Dermis microvascular lymphatic vessel endothelial cell (primary cell): ENCODE measurements around the gene SLC25A45. TPM values are rescaled to one million over a fixed set of nuclear protein-coding genes. Genes with fewer than 3 reads are reported as not detected.
"Not testable (repeated sequence)": the region's sequence is repeated elsewhere in the genome, so short reads cannot be mapped to it uniquely, and the experiment has no call there.

ENCODE experiments used
- DNase-seq, 2 donors: peaks; one replicate each; pipeline versions ENCODE4 v3.0.0 to v3.0.0-alpha.2; 2010; ENCODE audit warnings: low read depth in 2 of 2
- total RNA-seq: library from RNA; depleted of rRNA; stranded (reverse); fragments of >200 nt; gene quantifications from 2 replicates; pipeline ENCODE4 v1.2.1, GENCODE V29; 2014

Gene SLC25A45
- total RNA-seq, 1 donor from 2014 or later: 1.7 TPM

GRCh38 chr11:65421794-65422632, 39.6 kb upstream of the SLC25A45 start:
- DNase-seq: peak; percentile 94 to 98

GRCh38 chr11:65420979-65421793, 38.7 kb upstream of the SLC25A45 start:
- DNase-seq: peak; percentile 87 to 98

GRCh38 chr11:65420506-65420905, 38.1 kb upstream of the SLC25A45 start:
- DNase-seq: no peak

GRCh38 chr11:65419772-65420481, 37.5 kb upstream of the SLC25A45 start:
- peak in 1 of 2 donors; percentile 93 for DNase-seq

DNA sequence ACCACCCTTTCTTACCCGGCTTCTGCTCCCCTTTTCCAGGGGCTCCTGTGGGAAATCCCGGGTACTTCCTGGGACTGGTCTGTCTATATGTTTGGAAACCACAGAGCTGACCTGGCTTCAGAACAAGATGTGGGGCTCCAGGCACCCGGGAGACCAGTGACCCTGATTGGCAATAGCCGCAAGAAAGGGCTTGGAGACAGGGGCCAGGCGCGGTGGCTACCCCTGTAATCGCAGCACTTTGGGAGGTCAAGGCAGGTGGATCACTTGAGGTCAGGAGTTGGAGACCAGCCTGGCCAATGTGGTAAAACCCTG, 37.0 kb upstream of the SLC25A45 start:
- DNase-seq: no peak

DNA sequence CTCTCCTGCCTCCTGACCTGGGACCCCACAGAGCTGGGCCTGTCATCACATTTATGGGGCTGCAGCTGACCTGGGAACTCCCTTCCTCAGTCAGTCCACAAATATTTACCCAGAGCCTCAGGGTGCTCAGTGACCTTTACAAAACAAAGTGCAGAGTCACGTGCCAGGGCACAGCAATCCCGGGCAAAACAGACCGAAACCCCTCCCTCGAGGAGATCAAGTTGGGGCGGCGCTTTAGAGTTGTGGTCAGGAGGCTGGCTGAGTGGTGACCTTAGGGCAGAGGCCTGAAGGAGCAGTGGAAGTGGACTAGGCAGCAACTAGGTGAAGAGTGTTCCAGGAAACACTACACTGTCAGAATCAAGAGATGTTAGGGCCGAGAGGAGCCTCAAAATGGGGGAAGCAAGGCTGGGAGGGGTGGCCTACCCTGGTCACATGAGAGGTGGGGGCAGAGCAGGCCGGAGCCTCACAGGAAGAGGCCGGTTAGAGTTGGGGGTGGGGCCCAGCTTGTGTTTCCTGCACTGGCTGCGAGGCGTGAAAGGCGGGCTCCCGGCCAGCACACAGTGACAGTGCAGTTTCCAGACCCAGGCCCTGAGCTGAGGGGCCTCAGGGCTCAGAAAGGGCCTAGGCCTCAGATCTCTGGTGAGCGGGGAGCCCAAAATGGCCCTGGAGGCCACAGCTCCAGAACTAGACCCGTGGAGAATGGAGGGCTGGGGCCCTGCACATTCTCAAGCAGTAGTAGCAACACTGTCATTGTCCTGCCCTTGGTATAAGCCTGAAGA, 36.4 kb upstream of the SLC25A45 start:
- DNase-seq: peak; percentile 97 to 99

DNA sequence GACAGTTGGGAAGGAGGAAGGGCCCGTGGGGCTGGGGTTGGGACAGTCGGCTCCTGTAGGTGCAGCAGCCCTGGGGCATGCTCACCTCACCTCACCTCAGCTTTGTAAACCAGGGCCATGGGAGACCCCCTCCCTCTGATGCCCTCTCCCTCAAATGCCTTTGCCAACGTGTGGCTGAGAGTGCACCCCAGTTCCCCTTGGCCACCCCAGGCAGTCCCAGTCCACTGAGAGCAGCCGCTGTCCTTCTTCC, 35.9 kb upstream of the SLC25A45 start:
- no peak for DNase-seq

- DNase-seq: peak in 1 of 2 donors; percentile 55
These were observed 35.4 kb upstream of the SLC25A45 start for GRCh38 chr11:65417702-65418430.

DNA sequence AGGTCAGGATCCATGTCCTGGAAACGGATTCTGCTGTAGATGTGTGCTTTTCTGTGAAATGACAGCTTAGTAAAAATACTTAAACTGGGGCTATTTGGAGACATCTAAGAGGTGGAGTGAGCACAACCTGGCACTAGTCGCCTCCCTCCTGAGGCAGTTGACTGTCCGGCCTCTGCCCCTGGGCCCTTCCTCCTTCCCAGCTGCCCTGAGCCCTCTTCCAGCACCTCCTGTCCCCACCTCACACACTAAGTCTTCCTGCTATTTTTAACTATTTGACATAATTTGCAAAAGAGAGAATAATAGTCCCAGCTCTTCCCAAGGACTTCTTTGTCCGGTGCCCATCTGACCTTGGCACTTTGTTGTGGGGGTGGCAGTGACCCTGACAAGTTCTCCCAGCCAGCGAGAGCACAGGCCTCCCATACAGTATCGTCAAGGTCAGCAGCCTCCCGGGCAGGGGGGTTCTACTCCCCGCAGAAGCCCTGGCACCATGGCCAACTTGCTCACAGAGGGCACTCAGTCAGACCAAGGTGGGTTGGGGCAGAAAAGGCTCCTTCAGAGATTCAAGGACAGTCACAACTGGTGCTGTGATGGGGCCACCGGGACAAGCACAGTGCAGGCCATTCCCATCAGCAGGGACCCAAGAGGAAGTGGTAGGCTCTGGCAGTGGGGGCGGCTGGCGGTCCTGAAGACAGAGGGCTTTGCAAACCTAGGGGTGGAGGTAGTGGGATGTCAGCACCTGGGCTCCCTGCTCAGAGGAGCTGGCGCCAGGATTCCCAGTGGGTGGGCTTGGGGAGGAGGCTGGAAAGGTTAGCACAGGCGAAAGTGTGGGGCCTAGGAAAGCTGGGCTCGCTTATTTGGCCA, 34.6 kb upstream of the SLC25A45 start:
- peak in 1 of 2 donors; percentile 23 for DNase-seq

- peak; percentile 70 to 86 for DNase-seq
These were observed 33.9 kb upstream of the SLC25A45 start for GRCh38 chr11:65416341-65416824.

DNA sequence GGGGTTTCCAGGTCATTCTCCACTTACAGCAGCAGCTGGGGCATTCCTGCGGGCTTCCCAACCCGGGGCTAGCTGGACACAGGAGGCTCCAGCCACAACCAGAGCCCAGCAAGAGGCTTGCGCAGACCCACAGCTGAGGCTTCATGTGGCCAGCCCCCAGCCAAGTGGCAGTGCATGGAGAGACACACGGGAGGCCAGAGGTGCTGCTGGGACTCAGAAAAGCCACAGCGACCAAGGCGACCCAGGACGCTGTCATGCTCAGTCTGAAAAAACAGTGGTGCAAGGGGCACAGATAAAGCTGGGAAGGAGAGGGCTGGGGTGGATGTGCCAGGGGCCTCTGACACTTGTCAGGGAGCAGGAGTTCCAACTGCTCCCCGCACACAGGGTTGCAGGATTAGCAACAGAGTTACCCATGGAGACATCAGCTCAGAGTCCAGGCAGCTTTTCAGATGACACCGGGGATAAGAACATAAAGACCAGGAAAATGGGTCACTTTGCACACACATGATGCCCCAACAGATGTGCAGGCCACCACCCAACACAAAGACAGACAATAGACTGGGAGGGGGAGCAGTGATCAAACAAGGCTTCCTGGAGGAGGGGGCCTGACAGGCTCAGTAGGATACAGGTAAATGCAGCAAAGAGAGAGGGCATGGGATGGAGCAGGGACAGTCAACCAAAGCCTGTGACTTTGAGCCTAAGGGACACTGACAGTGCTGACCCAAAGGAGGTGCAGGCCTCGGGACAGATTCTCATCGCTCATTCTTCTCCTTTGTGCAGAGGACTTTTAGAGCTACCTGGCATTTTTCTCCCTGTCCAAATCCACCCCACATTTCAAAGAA, 33.3 kb upstream of the SLC25A45 start:
- no peak for DNase-seq

GRCh38 chr11:65414776-65415498, 32.5 kb upstream of the SLC25A45 start:
- DNase-seq: no peak

DNA sequence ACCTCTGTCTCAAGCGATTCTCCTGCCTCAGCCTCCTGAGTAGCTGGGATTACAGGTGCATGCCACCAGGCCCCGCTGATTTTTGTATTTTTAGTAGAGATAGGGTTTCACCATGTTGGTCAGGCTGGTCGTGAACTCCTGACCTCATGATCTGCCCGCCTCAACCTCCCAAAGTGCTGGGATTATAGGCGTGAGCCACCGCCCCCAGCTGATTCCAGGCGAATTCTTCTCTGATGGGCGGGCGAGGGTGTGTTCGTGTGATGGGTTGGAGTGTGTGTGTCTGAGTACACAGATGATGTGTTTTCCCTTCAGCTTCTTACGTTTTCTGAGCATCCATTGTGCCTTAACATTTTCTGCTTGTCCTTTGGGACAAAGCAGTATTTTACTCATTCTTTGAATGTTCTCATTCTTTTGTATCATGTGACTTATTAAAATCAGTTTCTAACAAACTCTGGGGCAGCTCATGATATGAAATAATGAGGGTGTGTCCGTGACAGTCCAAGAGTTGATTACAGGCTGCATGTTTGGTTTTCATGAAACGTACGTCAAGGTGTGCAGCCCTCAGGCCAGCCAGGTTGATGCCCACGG, 30.7 kb upstream of the SLC25A45 start:
- DNase-seq: not testable (repeated sequence)

DNA sequence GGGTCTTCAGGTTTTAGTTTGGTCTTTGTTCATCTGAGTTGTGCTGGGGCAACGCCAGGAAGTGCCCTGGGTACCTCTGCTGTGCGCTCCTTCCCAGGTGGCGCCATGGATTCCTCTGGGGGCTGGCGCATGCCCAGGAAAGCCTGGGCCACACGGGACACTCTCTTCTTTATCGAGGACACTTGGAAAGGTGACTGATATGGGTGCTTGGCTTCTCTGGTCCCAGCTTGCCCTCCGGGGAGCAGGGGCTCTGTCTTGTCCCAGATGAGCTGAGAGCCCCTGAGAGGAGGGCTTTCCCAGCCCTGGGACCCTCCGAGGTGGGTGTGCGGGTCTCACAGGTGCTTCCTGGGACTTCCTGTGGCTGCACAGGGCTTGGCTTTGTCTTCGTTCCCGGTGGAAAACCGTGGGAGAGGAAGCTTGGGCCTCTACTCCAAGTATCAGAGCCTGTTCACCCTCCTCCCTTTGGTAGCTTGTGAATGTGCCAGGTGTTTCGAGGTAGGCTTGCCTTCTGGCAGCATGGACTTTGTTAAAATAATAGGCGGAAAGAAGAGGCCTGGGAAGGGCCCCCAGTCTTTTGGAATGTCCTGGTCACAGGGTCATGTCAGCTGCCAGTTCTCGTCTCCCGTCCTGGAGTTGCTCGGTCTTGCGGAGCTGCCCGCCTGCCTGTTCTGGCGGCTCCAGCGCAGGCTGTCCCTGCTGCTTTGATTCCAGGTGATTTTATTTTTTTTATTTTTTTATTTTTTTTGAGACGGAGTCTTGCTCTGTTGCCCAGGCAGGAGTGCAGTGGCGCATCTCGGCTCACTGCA, 30.0 kb upstream of the SLC25A45 start:
- peak in 1 of 2 donors; percentile 28 for DNase-seq

DNA sequence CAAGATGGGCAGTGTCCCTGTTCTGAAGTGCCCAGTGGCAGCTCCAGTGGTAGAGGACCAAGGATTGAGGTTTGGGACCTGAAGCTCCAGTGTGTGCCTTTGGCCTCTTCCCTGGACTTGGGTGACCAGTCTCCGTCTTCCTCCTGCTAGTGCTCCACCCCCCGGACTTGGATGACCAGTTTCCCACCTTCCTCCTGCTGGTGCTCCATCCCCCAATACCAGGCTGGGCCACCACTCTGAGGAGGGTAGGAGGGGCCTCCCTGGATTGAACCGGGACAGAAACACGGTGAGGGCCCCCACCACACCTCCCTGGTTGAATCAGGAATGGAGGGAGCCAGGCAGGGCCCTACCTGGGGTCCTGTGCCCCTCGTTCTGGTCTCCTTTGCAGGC, 29.2 kb upstream of the SLC25A45 start:
- DNase-seq: no peak

DNA sequence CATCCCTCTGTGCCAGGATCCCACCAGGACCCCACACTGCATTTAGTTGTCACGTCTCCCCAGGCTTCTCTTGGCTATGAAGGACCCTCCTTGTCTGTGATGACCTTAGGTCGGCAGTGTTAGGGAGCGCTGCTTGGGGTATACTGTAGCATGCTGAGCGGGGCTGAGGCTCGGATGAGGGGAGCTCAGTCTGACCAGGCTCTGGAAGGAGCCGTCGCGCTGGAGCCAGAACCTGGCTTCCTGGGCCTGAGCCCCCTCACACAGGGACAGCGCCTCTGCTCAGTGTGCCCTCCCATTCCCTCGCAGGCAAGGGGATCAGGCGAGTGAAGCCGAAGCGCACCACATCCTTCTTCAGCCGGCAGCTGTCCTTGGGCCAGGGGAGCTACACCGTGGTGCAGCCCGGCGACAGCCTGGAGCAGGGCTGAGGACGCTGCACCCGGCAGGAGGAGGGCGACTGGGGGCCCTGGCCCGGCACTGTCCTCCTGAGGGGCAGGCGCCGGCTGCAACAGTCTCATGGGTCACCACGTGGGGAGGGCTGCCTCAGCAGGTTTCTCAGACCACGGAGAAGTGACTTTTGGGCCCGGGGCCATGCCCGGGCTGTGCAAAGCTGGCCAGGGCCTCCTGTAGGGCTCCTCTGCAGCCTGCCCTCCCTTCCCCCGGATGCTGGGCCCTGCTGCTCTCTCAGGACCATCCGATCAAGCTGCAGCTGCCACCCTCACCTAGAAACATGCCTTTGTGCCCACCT, 28.7 kb upstream of the SLC25A45 start:
- no peak for DNase-seq
